Endothelial cell of umbilical vein (primary cell): ENCODE data around the gene SPAG4. TPM values are rescaled to one million over a fixed set of nuclear protein-coding genes. Genes with fewer than 3 reads are reported as not detected.

Source experiments
- BruUV-seq: library from RNA; stranded (reverse); fragments of 400-500 nt; replicated peaks from 2 replicates; lab custom pipeline; 2021; lab: Mats Ljungman, UMichigan
- CTCF ChIA-PET: fragments of 300-600, 350-600 bp; sonication (Branson Sonifier 250); formaldehyde crosslinking; loops from one replicate; lab custom pipeline; 2021; ENCODE audit warnings: antibody characterized with exemption, inconsistent platforms; lab: Charles Lee
- POLR2A ChIA-PET: fragments of 300-600, 350-600 bp; sonication (Branson Sonifier 250); formaldehyde crosslinking; loops from one replicate; lab custom pipeline; 2021; ENCODE audit warnings: antibody characterized with exemption, inconsistent platforms; lab: Charles Lee
- DNase-seq: peaks from one replicate; pipeline ENCODE4 v3.0.0-alpha.2; 2011; ENCODE audit warnings: low read depth, low spot score
- FAIRE-seq: peaks from 2 replicates; lab custom pipeline; 2011; peaks lifted over from hg19 to GRCh38; lab: Jason Lieb, UNC
- H2AFZ ChIP-seq: 2 replicates; pipeline ENCODE4 v1.6.0; 2012; ENCODE audit warnings: low read depth, low read length, control low read depth, inconsistent platforms
- H3K27ac ChIP-seq: 2 replicates; pipeline ENCODE4 v1.5.1; 2011; ENCODE audit warnings: low read depth, mild to moderate bottlenecking, control low read depth, low read length, moderate library complexity; ENCODE audit not compliant: insufficient read depth
- H3K27me3 ChIP-seq, 2 experiments: 2 replicates each; pipeline versions ENCODE4 v1.6.0 to v1.6.1; 2011; ENCODE audit warnings: low read length in 2 of 2, mixed read lengths in 1 of 2; ENCODE audit not compliant: control insufficient read depth in 2 of 2, insufficient read depth in 2 of 2
- H3K36me3 ChIP-seq, 2 experiments: 2 replicates in 1 of 2; 3 replicates in 1 of 2; pipeline ENCODE4 v1.5.1; 2011; ENCODE audit warnings: low read length in 2 of 2, mild to moderate bottlenecking in 1 of 2, moderate library complexity in 1 of 2; ENCODE audit not compliant: control insufficient read depth in 2 of 2, insufficient read depth in 2 of 2; ENCODE audit errors: extremely low read depth in 1 of 2
- H3K4me1 ChIP-seq: 3 replicates; pipeline ENCODE4 v1.5.1; 2011; ENCODE audit warnings: mild to moderate bottlenecking, low read length; ENCODE audit not compliant: control insufficient read depth, insufficient read depth; ENCODE audit errors: extremely low read depth
- H3K4me2 ChIP-seq: 2 replicates; pipeline ENCODE4 v1.6.1; 2011; ENCODE audit warnings: low read length, control low read depth, mixed read lengths; ENCODE audit not compliant: insufficient read depth
- H3K4me3 ChIP-seq, 3 experiments: fragments of 200-600 bp in 1 of 3; sonication (generic), shearing (Covaris generic) in 1 of 3; replicated peaks in 1 of 3; 2 replicates each; pipeline ENCODE4 v1.5.1; 2011 to 2016; ENCODE audit warnings: control low read depth in 3 of 3, low read length in 3 of 3, mild to moderate bottlenecking in 2 of 3, inconsistent platforms in 1 of 3, low read depth in 1 of 3, moderate library complexity in 1 of 3; ENCODE audit not compliant: insufficient read depth in 1 of 3
- H3K79me2 ChIP-seq: 2 replicates; pipeline ENCODE4 v1.6.0; 2012; ENCODE audit warnings: low read length, inconsistent platforms; ENCODE audit not compliant: control insufficient read depth, insufficient read depth
- H3K9ac ChIP-seq: replicated peaks from 2 replicates; pipeline ENCODE3; 2011; ENCODE audit warnings: low read length, control low read depth; ENCODE audit not compliant: insufficient read depth; ENCODE audit errors: extremely low read depth
- H3K9me1 ChIP-seq: replicated peaks from 3 replicates; pipeline ENCODE4 v1.6.0; 2011; ENCODE audit warnings: mild to moderate bottlenecking, low read length; ENCODE audit not compliant: control insufficient read depth, insufficient read depth; ENCODE audit errors: extremely low read depth
- H3K9me3 ChIP-seq: replicated peaks from 2 replicates; pipeline ENCODE4 v1.5.1; 2012; ENCODE audit warnings: low read length, inconsistent platforms; ENCODE audit not compliant: control insufficient read depth, insufficient read depth
- H4K20me1 ChIP-seq: replicated peaks from 2 replicates; pipeline ENCODE3; 2011; ENCODE audit warnings: mild to moderate bottlenecking, low read length; ENCODE audit not compliant: control insufficient read depth, insufficient read depth; ENCODE audit errors: extremely low read depth
- CTCF ChIP-seq, 2 donors: IDR thresholded peaks; 1 replicate in 1 of 2; 2 replicates in 1 of 2; pipeline ENCODE4 v1.5.1; 2011; ENCODE audit warnings: low read length in 2 of 2, mild to moderate bottlenecking in 2 of 2, moderate library complexity in 2 of 2, control low read depth in 1 of 2, inconsistent platforms in 1 of 2, low read depth in 1 of 2; ENCODE audit not compliant: insufficient read depth in 1 of 2; ENCODE audit errors: extremely low read depth in 1 of 2
- EZH2 ChIP-seq: IDR thresholded peaks from 2 replicates; pipeline ENCODE4 v1.6.1; 2012; ENCODE audit warnings: borderline replicate concordance, low read depth, mild to moderate bottlenecking, moderate library complexity, low read length, inconsistent platforms; ENCODE audit not compliant: severe bottlenecking
- FOS ChIP-seq: IDR thresholded peaks from 2 replicates; pipeline ENCODE4 v1.6.1; 2011; ENCODE audit warnings: mild to moderate bottlenecking, low read length, moderate library complexity, borderline replicate concordance; ENCODE audit not compliant: insufficient read depth
- GATA2 ChIP-seq: IDR thresholded peaks from 2 replicates; pipeline ENCODE4 v1.7.0; 2011; ENCODE audit warnings: low read depth, mild to moderate bottlenecking, moderate library complexity, mixed read lengths, low read length; ENCODE audit not compliant: insufficient read length, insufficient read depth
- JUN ChIP-seq: IDR thresholded peaks from 2 replicates; pipeline ENCODE4 v1.6.1; 2011; ENCODE audit warnings: borderline replicate concordance, low read depth; ENCODE audit not compliant: insufficient read length, insufficient read depth
- MAX ChIP-seq: IDR thresholded peaks from 2 replicates; pipeline ENCODE4 v1.6.1; 2011; ENCODE audit not compliant: insufficient read depth, insufficient read length
- MYC ChIP-seq: IDR thresholded peaks from one replicate; pipeline ENCODE4 v1.6.1; 2011; ENCODE audit warnings: mild to moderate bottlenecking, low read depth, low read length
- POLR2A ChIP-seq: IDR thresholded peaks from 2 replicates; pipeline ENCODE4 v1.6.1; 2012; ENCODE audit warnings: low read depth, mild to moderate bottlenecking, control low read depth, low read length
- POLR2AphosphoS5 ChIP-seq: IDR thresholded peaks from 2 replicates; pipeline ENCODE4 v1.6.1; 2012; ENCODE audit warnings: low read depth, mild to moderate bottlenecking, control low read depth, low read length, moderate library complexity; ENCODE audit not compliant: insufficient read depth
- dilution Hi-C: fragments of 300-500 bp; cut with MboI; formaldehyde crosslinking; loops from one replicate; pipeline ENCODE4 v1.15.0; 2019; ENCODE audit warnings: low sequenced_read_pairs; ENCODE audit not compliant: extremely low pct_ligation_motif_present
- intact Hi-C: fragments of 100-400 bp; cut with micrococcal nuclease; formaldehyde crosslinking; loops from one replicate; pipeline ENCODE4 v1.10.0; 2022
- polyA plus RNA-seq, 4 experiments: library from polyadenylated mRNA; depleted of rRNA in 3 of 4; stranded (reverse) in 3 of 4; unstranded in 1 of 4; fragments of >200 nt; gene quantifications; 2 replicates each; pipeline versions ENCODE4 v1.2.1 to v1.2.3, GENCODE V29; 2011 to 2012; ENCODE audit warnings: missing spikeins in 1 of 4
- total RNA-seq: library from RNA; stranded (reverse); gene quantifications from 2 replicates; pipeline ENCODE4 v1.2.3, GENCODE V29; 2021

SPAG4 gene
- total and polyA plus RNA-seq, 2 donors (not counting 3 experiments of a cell fraction or from before 2014, with no cell fraction given) = 3.7 to 9.5 TPM

GRCh38 chr20:35595901-35596300, 19.7 kb upstream of the SPAG4 start:
- no peak for FAIRE-seq
- Histone ChIP-seq H3K36me3 (no peaks in the 10 kb centered on the region), H3K27me3 (peaks cover 10 to 17% of the 10 kb centered on the region in 2 experiments), H3K4me3 (no peak overlapping the region), H4K20me1 (no peaks in the 10 kb centered on the region), H3K9ac (no peak overlapping the region), H3K9me3 (no peaks in the 10 kb centered on the region), H3K9me1 (no peaks in the 10 kb centered on the region), H3K27ac (no peak overlapping the region), H2AFZ (no peak overlapping the region), H3K79me2 (no peaks in the 10 kb centered on the region), H3K4me2 (no peak overlapping the region), H3K4me1 (peaks cover 3% of the 10 kb centered on the region)
- ChIA-PET CTCF (interaction anchor here (1.3 to 1.6 kb wide), 4 partner anchors 9 to 23 kb away, joined by 3 to 7 read pairs (median 4); partner anchors contain the start of gene SPAG4), POLR2A (interaction anchor here (1.2 kb wide), 1 partner anchor 20 kb away, joined by 5 read pairs; the partner anchor contains the start of gene SPAG4)
- intact Hi-C loops (no loop called here), dilution Hi-C loops (no loop called here)
- no TSS peak for BruUV-seq
- no peak for TF ChIP-seq CTCF (IDR thresholded peaks at IDR 0.05; ENCODE audit: extremely low read depth in 1 of 2, insufficient read depth in 1 of 2, low read depth in 1 of 2, low read length in 2 of 2)
- TF ChIP-seq FOS = no peak
- no peak for TF ChIP-seq EZH2
- no peak for TF ChIP-seq POLR2A
- no peak for TF ChIP-seq GATA2
- no peak for TF ChIP-seq JUN
- TF ChIP-seq MAX = no peak
- TF ChIP-seq POLR2AphosphoS5 = no peak
- TF ChIP-seq MYC = no peak
- no peak for DNase-seq
